Endothelial cell (in vitro differentiated cells): Measurements from ENCODE around the gene ADM2. TPM values are rescaled to one million over a fixed set of nuclear protein-coding genes. Genes with fewer than 3 reads are reported as not detected.

ENCODE experiments used
- DNase-seq: peaks from one replicate; pipeline ENCODE4 v3.0.0; 2021; ENCODE audit warnings: low spot score
- H3K27ac Mint-ChIP-seq: one replicate; pipeline ENCODE4 v1.8.0; 2021; ENCODE audit warnings: mixed read lengths, inconsistent platforms; ENCODE audit not compliant: unreplicated experiment
- H3K27me3 Mint-ChIP-seq: one replicate; pipeline ENCODE4 v1.8.0; 2021; ENCODE audit warnings: mild to moderate bottlenecking, moderate library complexity, mixed read lengths, inconsistent platforms; ENCODE audit not compliant: unreplicated experiment
- H3K36me3 Mint-ChIP-seq: one replicate; pipeline ENCODE4 v1.8.0; 2021; ENCODE audit warnings: mild to moderate bottlenecking, low read depth, mixed read lengths, inconsistent platforms; ENCODE audit not compliant: unreplicated experiment
- H3K4me1 Mint-ChIP-seq: one replicate; pipeline ENCODE4 v1.8.0; 2021; ENCODE audit warnings: mild to moderate bottlenecking, mixed read lengths, inconsistent platforms; ENCODE audit not compliant: unreplicated experiment
- H3K4me3 Mint-ChIP-seq: one replicate; pipeline ENCODE4 v1.8.0; 2021; ENCODE audit warnings: mild to moderate bottlenecking, mixed read lengths, inconsistent platforms; ENCODE audit not compliant: unreplicated experiment
- H3K9me3 Mint-ChIP-seq: one replicate; pipeline ENCODE4 v1.8.0; 2021; ENCODE audit warnings: mixed read lengths, inconsistent platforms; ENCODE audit not compliant: unreplicated experiment
- CTCF ChIP-seq: fragments of 200-600 bp; sonication (generic); IDR thresholded peaks from one replicate; pipeline ENCODE4 v1.5.0; 2021; ENCODE audit warnings: antibody characterized with exemption; ENCODE audit not compliant: unreplicated experiment
- total RNA-seq: library from RNA; stranded (reverse); fragmentation: NEBNext Ultra II Directional; extraction: Animal tissue kit (Norgen Biotek cat#: 25700); gene quantifications from one replicate; pipeline ENCODE4 v1.2.1, GENCODE V29; 2021; ENCODE audit not compliant: unreplicated experiment

The ADM2 gene
- total RNA-seq, 1 donor from 2014 or later: 0.36 TPM

- Mint-ChIP-seq H3K4me1 (peaks cover 6% of the 10 kb centered on the region), H3K27ac (no peak overlapping the region), H3K27me3 (peaks cover 13% of the 10 kb centered on the region), H3K36me3 (peaks cover 18% of the 10 kb centered on the region), H3K9me3 (no peaks in the 10 kb centered on the region), H3K4me3 (no peak overlapping the region)
- no peak for DNase-seq
- TF ChIP-seq CTCF: no peak
Measured at GRCh38 chr22:50522208-50522805, 41.0 kb downstream of the ADM2 start.

DNA sequence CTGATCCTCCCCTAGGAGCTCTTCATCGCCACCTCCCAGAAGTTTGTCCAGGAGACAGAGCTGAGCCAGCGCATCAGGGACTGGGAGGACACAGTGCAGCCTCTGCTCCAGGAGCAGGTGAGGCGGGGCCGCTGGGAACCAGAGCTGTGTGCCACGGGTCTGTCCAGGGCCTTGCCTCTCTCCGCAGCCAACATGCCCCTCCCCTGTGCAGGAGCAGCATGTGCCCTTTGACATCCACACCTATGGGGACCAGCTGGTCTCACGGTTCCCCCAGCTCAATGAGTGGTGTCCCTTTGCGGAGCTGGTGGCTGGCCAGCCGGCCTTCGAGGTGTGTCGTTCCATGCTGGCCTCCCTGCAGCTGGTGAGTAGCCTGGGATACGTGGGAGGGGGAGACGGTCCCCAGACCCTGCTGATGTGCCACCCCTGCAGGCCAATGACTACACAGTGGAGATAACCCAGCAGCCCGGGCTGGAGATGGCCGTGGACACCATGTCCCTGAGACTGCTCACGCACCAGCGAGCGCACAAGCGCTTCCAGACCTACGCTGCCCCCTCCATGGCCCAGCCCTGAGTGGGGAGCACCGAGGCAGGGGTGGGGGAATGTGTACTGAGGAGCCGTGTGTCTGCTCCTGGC, 41.6 kb downstream of the ADM2 start:
- Mint-ChIP-seq H3K27ac (no peak overlapping the region), H3K9me3 (no peaks in the 10 kb centered on the region), H3K36me3 (peaks cover 18% of the 10 kb centered on the region), H3K27me3 (peaks cover 19% of the 10 kb centered on the region), H3K4me3 (peak overlapping the region; percentile 7), H3K4me1 (peaks cover 6% of the 10 kb centered on the region)
- no peak for DNase-seq
- no peak for TF ChIP-seq CTCF

GRCh38 chr22:50523458-50523805, 42.1 kb downstream of the ADM2 start:
- peaks cover 24% of the 10 kb centered on the region for H3K27me3 Mint-ChIP-seq
- no peaks in the 10 kb centered on the region for H3K9me3 Mint-ChIP-seq
- peak overlapping the region; percentile 7 for H3K4me3 Mint-ChIP-seq
- H3K27ac Mint-ChIP-seq: no peak overlapping the region
- DNase-seq: no peak
- H3K4me1 Mint-ChIP-seq: peaks cover 6% of the 10 kb centered on the region
- H3K36me3 Mint-ChIP-seq: peaks cover 18% of the 10 kb centered on the region
- TF ChIP-seq CTCF: no peak

GRCh38 chr22:50523806-50524675, 42.7 kb downstream of the ADM2 start:
- Mint-ChIP-seq H3K9me3 (no peaks in the 10 kb centered on the region), H3K27me3 (peaks cover 30% of the 10 kb centered on the region), H3K27ac (peak overlapping the region; percentile 78), H3K36me3 (peaks cover 18% of the 10 kb centered on the region), H3K4me3 (peak overlapping the region; percentile 95), H3K4me1 (peaks cover 6% of the 10 kb centered on the region)
- no peak for DNase-seq
- no peak for TF ChIP-seq CTCF
